K562 (cell line): ENCODE measurements around the gene NUP153. TPM values are rescaled to one million over a fixed set of nuclear protein-coding genes. Genes with fewer than 3 reads are reported as not detected.

Experiments used
- ARID1B ChIP-seq: fragments of 450-650 bp; IDR thresholded peaks from 2 replicates; pipeline ENCODE4 v1.6.1; 2016; ENCODE audit warnings: antibody characterized with exemption, mild to moderate bottlenecking, inconsistent platforms
- ATF1 ChIP-seq, 2 experiments: fragments of 450-650 bp in 1 of 2; IDR thresholded peaks; 2 replicates each; pipeline ENCODE4 v1.6.1; 2016; ENCODE audit warnings: missing compliant biosample characterization in 1 of 2, missing genetic modification characterization in 1 of 2
- CBX3 ChIP-seq, 2 experiments: IDR thresholded peaks; 1 replicate in 1 of 2; 2 replicates in 1 of 2; pipeline ENCODE4 v1.6.1; 2012; ENCODE audit warnings: inconsistent platforms in 2 of 2, low read length in 2 of 2, borderline replicate concordance in 1 of 2, control low read depth in 1 of 2
- FOXJ3 ChIP-seq: sonication (generic); formaldehyde crosslinking; IDR thresholded peaks from 2 replicates; pipeline ENCODE4 v1.4.0; 2020; ENCODE audit warnings: mild to moderate bottlenecking, missing genetic modification reagents
- GATAD2B ChIP-seq: fragments of 450-650 bp; IDR thresholded peaks from 2 replicates; pipeline ENCODE4 v1.6.1; 2017; ENCODE audit warnings: mild to moderate bottlenecking, borderline replicate concordance
- HDAC2 ChIP-seq: fragments of 450-650 bp; IDR thresholded peaks from 2 replicates; pipeline ENCODE4 v1.6.1; 2016; ENCODE audit warnings: mild to moderate bottlenecking
- KLF6 ChIP-seq: fragments of 250-450 bp; sonication (Bioruptor Pico); IDR thresholded peaks from 2 replicates; pipeline ENCODE4 v1.4.0; 2020; ENCODE audit warnings: mild to moderate bottlenecking, moderate library complexity, borderline replicate concordance
- MAFF ChIP-seq: IDR thresholded peaks from 2 replicates; pipeline ENCODE4 v1.6.1; 2012; ENCODE audit warnings: low read length, improper control_type of control experiment
- MAFK ChIP-seq: IDR thresholded peaks from 2 replicates; pipeline ENCODE4 v1.6.1; 2011; ENCODE audit warnings: low read length, improper control_type of control experiment
- MED1 ChIP-seq: sonication (generic); formaldehyde crosslinking; IDR thresholded peaks from 2 replicates; pipeline ENCODE4 v1.8.1; 2023; ENCODE audit warnings: missing genetic modification reagents, borderline replicate concordance
- NEUROD1 ChIP-seq: fragments of 150-350 bp; IDR thresholded peaks from 2 replicates; pipeline ENCODE4 v1.6.1; 2014; ENCODE audit warnings: borderline replicate concordance, low read length, low read depth; ENCODE audit not compliant: partially characterized antibody
- NFE2L1 ChIP-seq: fragments of 450-650 bp; IDR thresholded peaks from 2 replicates; pipeline ENCODE4 v1.6.1; 2016; ENCODE audit warnings: missing genetic modification characterization, low read depth, mild to moderate bottlenecking, missing compliant biosample characterization, moderate library complexity, borderline replicate concordance
- NR4A1 ChIP-seq, 2 experiments: fragments of 250-450 bp in 1 of 2; fragments of 450-650 bp in 1 of 2; sonication (Bioruptor Pico) in 1 of 2; IDR thresholded peaks; 2 replicates each; pipeline versions ENCODE4 v1.4.0 to v1.6.1; 2016 to 2020; ENCODE audit warnings: mild to moderate bottlenecking in 2 of 2, missing compliant biosample characterization in 1 of 2, missing genetic modification characterization in 1 of 2, moderate library complexity in 1 of 2
- PHF21A ChIP-seq: fragments of 450-650 bp; IDR thresholded peaks from 2 replicates; pipeline ENCODE4 v1.6.1; 2017; ENCODE audit warnings: low read depth, borderline replicate concordance
- POLR2AphosphoS5 ChIP-seq: IDR thresholded peaks from 2 replicates; pipeline ENCODE4 v1.6.1; 2011; ENCODE audit warnings: mild to moderate bottlenecking, low read depth, low read length, moderate library complexity; ENCODE audit not compliant: control insufficient read depth, insufficient read depth
- PYGO2 ChIP-seq: fragments of 450-650 bp; IDR thresholded peaks from 2 replicates; pipeline ENCODE4 v1.6.1; 2016; ENCODE audit warnings: mild to moderate bottlenecking, missing genetic modification characterization, moderate library complexity, missing compliant biosample characterization
- SNRNP70 ChIP-seq: fragments of 200-400 bp; formaldehyde crosslinking; optimal IDR thresholded peaks from 2 replicates; pipeline ENCODE3; 2017; ENCODE audit warnings: low read depth, low read length
- TEAD1 ChIP-seq, 2 experiments: fragments of 450-650 bp in 1 of 2; sonication (generic) in 1 of 2; formaldehyde crosslinking; IDR thresholded peaks; 2 replicates each; pipeline versions ENCODE4 v1.4.0 to v1.8.0; 2020 to 2022; ENCODE audit warnings: mild to moderate bottlenecking in 2 of 2, missing genetic modification reagents in 1 of 2
- TRIM24 ChIP-seq, 2 experiments: fragments of 450-650 bp; IDR thresholded peaks; 2 replicates each; pipeline ENCODE4 v1.6.1; 2016
- ZNF707 ChIP-seq: fragments of 250-450 bp; sonication (Bioruptor Pico); conservative IDR thresholded peaks from 2 replicates; pipeline ENCODE4 v1.8.0; 2022; ENCODE audit warnings: inconsistent platforms, mild to moderate bottlenecking, moderate library complexity
- polyA plus RNA-seq, 8 experiments: library from polyadenylated mRNA; depleted of rRNA in 4 of 8; stranded (reverse) in 5 of 8; unstranded in 3 of 8; fragments of >200 nt; fragmentation: Nextera tagmentation in 2 of 8; fragmentation: Illumina TruSeq in 1 of 8; extraction: Ambion mirVana in 2 of 8; extraction: Trizol in 1 of 8; gene quantifications; 2 replicates each; pipeline versions ENCODE4 v1.2.1 to v1.2.3, GENCODE V29; 2011 to 2014; ENCODE audit warnings: inconsistent platforms in 1 of 8, missing spikeins in 1 of 8
- total RNA-seq, 7 experiments: library from RNA; depleted of rRNA in 6 of 7; stranded (reverse); fragments of >200 nt in 6 of 7; fragmentation: Illumina TruSeq in 2 of 7; extraction: Trizol in 2 of 7; gene quantifications; 2 replicates each; pipeline versions ENCODE4 v1.2.1 to v1.2.3, GENCODE V29; 2011 to 2021; ENCODE audit warnings: low replicate concordance in 1 of 7
- TF ChIP-seq, protein P1 (sequence below): fragments of 250-450 bp; sonication (Bioruptor Pico); IDR thresholded peaks from 2 replicates; pipeline ENCODE4 v1.8.0; 2021; ENCODE audit warnings: borderline replicate concordance, mild to moderate bottlenecking, moderate library complexity; ENCODE audit not compliant: poor library complexity, severe bottlenecking
- TF ChIP-seq, protein P2 (sequence below), 2 experiments: fragments of 450-650 bp in 1 of 2; sonication (generic) in 1 of 2; formaldehyde crosslinking in 1 of 2; IDR thresholded peaks in 1 of 2; conservative IDR thresholded peaks in 1 of 2; 2 replicates each; pipeline versions ENCODE4 v1.6.1 to v1.8.1; 2016 to 2023; ENCODE audit warnings: mild to moderate bottlenecking in 2 of 2, moderate library complexity in 2 of 2, inconsistent platforms in 1 of 2, missing genetic modification reagents in 1 of 2
- TF ChIP-seq, protein P3 (sequence below): sonication (generic); formaldehyde crosslinking; IDR thresholded peaks from 2 replicates; pipeline ENCODE4 v1.4.0; 2020; ENCODE audit warnings: mild to moderate bottlenecking, missing genetic modification reagents
- TF ChIP-seq, protein P4 (sequence below): sonication (generic); formaldehyde crosslinking; IDR thresholded peaks from 2 replicates; pipeline ENCODE4 v1.8.1; 2022; ENCODE audit warnings: missing genetic modification reagents

Gene NUP153
- total and polyA plus RNA-seq, 9 of the 15 experiments (the other 6 are each of a cell fraction or from before 2014, with no cell fraction given), result 21.9 to 110 (median 84.8) TPM

DNA sequence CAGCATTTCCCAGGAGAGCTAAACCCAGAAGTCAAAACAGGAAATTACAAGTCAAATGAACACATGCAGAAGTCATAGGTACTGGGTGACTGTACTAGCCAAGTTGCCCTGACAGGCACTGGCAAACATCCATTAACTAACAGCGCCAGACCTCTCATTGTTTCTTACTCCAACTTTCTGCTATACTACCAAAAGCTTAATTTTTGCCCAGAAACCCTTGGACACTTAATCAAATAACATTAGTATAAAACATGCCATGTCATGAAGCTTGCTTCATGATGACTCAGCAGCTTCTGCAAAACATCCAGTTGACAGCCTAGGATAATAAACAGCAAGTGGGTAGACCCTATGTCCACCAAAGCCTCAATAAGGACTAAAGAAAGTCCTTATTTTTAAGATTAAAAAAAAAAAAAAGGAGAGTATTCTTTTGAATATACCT, 3.5 kb downstream of the NUP153 start (continued):
- TF ChIP-seq, protein P1, sequence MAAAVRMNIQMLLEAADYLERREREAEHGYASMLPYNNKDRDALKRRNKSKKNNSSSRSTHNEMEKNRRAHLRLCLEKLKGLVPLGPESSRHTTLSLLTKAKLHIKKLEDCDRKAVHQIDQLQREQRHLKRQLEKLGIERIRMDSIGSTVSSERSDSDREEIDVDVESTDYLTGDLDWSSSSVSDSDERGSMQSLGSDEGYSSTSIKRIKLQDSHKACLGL (CRISPR knock-in tag), result no peak
- TF ChIP-seq ZNF707 (CRISPR knock-in tag), result no peak
- TF ChIP-seq PYGO2 (tag), result 0 out of 2 replicates have a peak, but pooled peaks have one; percentile 30
- TF ChIP-seq CBX3 (IDR thresholded peaks at IDR 0.05; ENCODE audit: borderline replicate concordance in 1 of 2, low read length in 2 of 2), result peak in 1 of 2 experiments; percentile 43; a peak in 1 of 3 replicates
- TF ChIP-seq GATAD2B, result peak; percentile 12; the same call in 1 of the 2 replicates
- TF ChIP-seq NEUROD1, result peak; percentile 27
- TF ChIP-seq HDAC2, result peak; percentile 77
- 0 out of 4 replicates have a peak, but pooled peaks of 1 of the 2 experiments have one; percentile 24 for TF ChIP-seq TEAD1 (CRISPR knock-in tag; IDR thresholded peaks at IDR 0.05)
- TF ChIP-seq SNRNP70, result no peak
- TF ChIP-seq, protein P2, sequence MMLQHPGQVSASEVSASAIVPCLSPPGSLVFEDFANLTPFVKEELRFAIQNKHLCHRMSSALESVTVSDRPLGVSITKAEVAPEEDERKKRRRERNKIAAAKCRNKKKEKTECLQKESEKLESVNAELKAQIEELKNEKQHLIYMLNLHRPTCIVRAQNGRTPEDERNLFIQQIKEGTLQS (IDR thresholded peaks at IDR 0.05), result peak; percentile 92
- TF ChIP-seq, protein P2 (CRISPR knock-in tag; conservative IDR thresholded peaks at IDR 0.05), result no peak
- TF ChIP-seq FOXJ3, result no peak
- peak; percentile 57 to 64; a peak in 3 of 4 replicates for TF ChIP-seq TRIM24 (IDR thresholded peaks at IDR 0.05)
- TF ChIP-seq, protein P3, sequence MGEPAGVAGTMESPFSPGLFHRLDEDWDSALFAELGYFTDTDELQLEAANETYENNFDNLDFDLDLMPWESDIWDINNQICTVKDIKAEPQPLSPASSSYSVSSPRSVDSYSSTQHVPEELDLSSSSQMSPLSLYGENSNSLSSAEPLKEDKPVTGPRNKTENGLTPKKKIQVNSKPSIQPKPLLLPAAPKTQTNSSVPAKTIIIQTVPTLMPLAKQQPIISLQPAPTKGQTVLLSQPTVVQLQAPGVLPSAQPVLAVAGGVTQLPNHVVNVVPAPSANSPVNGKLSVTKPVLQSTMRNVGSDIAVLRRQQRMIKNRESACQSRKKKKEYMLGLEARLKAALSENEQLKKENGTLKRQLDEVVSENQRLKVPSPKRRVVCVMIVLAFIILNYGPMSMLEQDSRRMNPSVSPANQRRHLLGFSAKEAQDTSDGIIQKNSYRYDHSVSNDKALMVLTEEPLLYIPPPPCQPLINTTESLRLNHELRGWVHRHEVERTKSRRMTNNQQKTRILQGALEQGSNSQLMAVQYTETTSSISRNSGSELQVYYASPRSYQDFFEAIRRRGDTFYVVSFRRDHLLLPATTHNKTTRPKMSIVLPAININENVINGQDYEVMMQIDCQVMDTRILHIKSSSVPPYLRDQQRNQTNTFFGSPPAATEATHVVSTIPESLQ (CRISPR knock-in tag), result peak; percentile 48; the same call in 1 of the 2 replicates
- TF ChIP-seq POLR2AphosphoS5, result 0 out of 2 replicates have a peak, but pooled peaks have one; percentile 28
- no peak for TF ChIP-seq NR4A1 (CRISPR knock-in tag; IDR thresholded peaks at IDR 0.05)
- peak; percentile 62; the same call in 1 of the 2 replicates for TF ChIP-seq NR4A1 (tag; IDR thresholded peaks at IDR 0.05)
- TF ChIP-seq, protein P4, sequence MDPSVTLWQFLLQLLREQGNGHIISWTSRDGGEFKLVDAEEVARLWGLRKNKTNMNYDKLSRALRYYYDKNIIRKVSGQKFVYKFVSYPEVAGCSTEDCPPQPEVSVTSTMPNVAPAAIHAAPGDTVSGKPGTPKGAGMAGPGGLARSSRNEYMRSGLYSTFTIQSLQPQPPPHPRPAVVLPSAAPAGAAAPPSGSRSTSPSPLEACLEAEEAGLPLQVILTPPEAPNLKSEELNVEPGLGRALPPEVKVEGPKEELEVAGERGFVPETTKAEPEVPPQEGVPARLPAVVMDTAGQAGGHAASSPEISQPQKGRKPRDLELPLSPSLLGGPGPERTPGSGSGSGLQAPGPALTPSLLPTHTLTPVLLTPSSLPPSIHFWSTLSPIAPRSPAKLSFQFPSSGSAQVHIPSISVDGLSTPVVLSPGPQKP (CRISPR knock-in tag), result no peak
- TF ChIP-seq MED1 (CRISPR knock-in tag), result no peak
- TF ChIP-seq NFE2L1 (tag), result peak; percentile 98
- TF ChIP-seq KLF6 (CRISPR knock-in tag), result no peak
- peak; percentile 78 for TF ChIP-seq ARID1B
- no peak for TF ChIP-seq PHF21A
- peak; percentile 100 for TF ChIP-seq MAFF
- TF ChIP-seq ATF1 (CRISPR knock-in tag; IDR thresholded peaks at IDR 0.05), result no peak
- peak; percentile 50; the same call in 1 of the 2 replicates for TF ChIP-seq ATF1 (tag; IDR thresholded peaks at IDR 0.05)
- TF ChIP-seq MAFK, result peak; percentile 99
